ENCODE results near the gene SHPK.

- TF ChIP-seq CTCF (IDR thresholded peaks at IDR 0.05) (no peak), ZFX (IDR thresholded peaks at IDR 0.05; ENCODE audit: borderline replicate concordance) (no peak)
These were observed 33.0 kb upstream of the SHPK start for GRCh38 chr17:3669085-3669347.
